GM19239 (cell line): ENCODE data around the gene LBHD1.
"Not testable (repeated sequence)": the region's sequence is repeated elsewhere in the genome, so short reads cannot be mapped to it uniquely, and the experiment has no call there.

ENCODE experiments used
- DNase-seq: peaks from one replicate; pipeline ENCODE4 v3.0.0; 2011; ENCODE audit warnings: low spot score; ENCODE audit not compliant: insufficient read length
- FAIRE-seq: peaks from 2 replicates; lab custom pipeline; 2011; peaks lifted over from hg19 to GRCh38; lab: Jason Lieb, UNC

The LBHD1 gene

DNA sequence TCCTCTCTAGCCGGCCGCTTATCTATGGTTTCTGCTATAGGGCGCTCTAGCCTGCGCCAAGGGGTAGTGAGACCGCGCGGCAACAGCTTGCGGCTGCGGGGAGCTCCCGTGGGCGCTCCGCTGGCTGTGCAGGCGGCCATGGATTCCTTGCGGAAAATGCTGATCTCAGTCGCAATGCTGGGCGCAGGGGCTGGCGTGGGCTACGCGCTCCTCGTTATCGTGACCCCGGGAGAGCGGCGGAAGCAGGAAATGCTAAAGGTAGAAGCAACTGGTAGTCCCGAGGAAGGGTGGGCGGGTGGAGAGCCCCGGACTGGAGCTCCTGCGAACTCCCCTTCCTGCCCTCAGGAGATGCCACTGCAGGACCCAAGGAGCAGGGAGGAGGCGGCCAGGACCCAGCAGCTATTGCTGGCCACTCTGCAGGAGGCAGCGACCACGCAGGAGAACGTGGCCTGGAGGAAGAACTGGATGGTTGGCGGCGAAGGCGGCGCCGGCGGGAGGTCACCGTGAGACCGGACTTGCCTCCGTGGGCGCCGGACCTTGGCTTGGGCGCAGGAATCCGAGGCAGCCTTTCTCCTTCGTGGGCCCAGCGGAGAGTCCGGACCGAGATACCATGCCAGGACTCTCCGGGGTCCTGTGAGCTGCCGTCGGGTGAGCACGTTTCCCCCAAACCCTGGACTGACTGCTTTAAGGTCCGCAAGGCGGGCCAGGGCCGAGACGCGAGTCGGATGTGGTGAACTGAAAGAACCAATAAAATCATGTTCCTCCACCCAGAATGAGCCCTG lies at the start of gene LBHD1, which contains the start of gene UQCC3:
Gene LBHD1, minus strand, starts transcription at position 660 of the 782 bp plus-strand sequence. CDS start 2,236 bp downstream, outside the sequence.
Gene UQCC3, plus strand, starts transcription at position 66 of the 782 bp plus-strand sequence. Its CDS starts 73 bp downstream, at position 139.
- FAIRE-seq = peak; percentile 76
- peak; percentile 75 for DNase-seq

DNA sequence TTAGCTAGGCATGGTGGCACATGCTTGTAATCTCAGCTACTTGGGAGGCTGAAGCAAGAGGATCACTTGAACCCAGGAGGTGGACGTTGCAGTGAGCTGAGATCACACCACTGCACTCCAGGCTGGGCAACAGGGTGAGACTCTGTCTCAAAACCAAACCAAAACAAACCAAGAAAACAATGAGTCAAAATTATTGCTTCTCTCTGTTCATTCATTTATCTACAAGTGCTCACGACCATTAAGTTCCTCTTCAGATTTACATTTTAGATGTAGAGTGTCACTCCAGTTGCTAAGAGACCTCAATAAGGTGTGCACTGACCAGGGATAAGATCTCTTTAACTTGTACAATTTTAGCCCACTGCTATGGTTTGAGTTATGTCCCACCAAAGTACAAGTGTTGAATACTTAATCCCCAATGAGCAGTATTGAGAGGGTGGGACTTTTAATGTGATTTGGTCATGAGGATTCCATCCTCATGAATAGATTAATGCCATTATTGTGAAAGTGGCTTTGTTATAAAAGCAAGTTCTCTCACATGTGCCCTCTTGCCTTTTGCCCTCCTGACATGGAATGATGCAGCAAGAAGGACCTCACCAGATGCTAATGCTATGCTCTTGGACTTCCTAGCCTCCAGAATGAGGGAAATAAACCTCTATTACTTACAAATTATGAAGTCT lies 47.4 kb upstream of the LBHD1 start:
- no peak for DNase-seq
- no peak for FAIRE-seq

DNA sequence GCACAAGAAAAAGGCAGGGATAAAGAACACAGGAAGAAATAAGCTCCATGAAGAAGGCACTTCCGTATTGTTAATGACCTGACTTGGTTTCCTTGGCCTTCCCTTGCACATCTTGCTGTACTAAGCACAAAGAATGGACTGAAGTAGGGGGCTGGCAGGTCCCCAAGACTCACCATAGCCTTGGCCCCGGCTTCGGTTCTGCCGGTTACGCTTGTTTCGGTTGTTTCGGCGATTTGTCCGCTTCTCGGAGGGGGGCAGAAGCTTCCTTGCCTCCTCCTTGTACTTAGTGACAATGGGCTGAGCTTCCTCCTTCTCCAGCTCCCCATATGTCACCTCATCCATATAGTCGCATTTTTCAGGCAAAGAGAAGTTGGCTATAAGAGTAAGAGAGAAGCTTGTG lies 44.7 kb upstream of the LBHD1 start:
- no peak for FAIRE-seq
- no peak for DNase-seq

DNA sequence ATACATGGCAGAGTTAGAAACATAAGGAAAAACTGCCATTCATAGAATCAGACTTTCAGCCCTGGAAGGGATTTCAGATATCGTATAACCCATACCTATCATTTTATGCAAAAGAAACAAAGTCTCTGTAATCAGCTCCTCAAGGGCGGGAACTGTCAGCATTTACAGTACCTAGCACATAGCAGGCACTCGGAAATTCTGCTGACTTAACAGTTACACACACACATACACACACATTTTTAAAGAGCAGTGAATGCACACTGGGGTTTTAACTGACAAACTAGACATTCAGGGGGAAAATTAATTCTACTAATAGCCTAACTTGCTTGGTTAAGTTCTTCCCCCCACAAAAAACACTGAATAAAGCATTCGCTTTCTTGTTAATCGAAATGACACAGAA lies 44.1 kb upstream of the LBHD1 start:
- FAIRE-seq (no peak), DNase-seq (no peak)

DNA sequence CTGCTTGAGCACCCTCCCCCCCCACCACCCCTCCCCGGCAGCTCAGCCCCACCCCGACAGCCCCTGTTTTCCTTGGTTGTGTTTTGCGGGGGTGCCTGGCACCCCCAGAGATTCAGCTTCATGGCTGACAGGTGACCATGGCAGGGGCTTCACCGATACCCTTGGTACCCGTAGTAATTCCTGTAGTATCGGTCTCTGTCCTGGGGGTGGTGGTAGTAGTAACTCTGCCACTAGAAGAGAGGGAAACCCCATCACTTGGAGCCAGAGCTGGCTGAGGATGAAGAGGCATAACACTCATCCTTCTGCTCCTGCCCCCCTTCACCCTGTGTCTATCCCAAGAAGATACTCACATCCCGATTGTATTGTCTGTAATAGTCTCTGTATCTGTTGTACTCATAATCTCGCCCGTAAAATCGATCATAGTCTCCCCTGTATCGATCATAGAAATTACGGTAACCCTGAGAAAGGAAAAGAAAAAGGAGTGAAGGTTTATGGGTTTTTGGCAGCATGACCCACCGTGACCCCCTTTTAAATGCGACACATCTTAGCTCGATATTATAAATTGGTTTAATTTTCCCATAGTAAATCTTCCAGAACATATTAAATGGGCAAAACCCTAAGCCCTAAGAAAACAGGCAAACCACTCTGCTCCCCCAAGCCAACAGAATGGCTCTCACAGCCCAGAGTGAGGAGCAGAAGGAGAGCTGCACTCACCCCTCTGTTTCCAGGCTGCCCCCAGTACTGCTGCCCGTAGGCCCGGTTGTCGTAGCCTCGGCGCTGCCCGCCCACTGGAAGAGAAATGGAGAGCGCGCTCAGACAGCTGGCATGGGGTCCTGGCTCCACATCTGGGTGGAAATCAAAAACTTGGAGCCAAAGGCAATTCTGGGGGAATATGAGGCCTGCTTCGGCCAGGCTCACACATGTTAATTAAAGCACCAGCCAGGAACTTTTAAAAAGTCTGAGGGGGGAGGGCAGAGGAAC lies 43.4 kb upstream of the LBHD1 start:
- FAIRE-seq = no peak
- no peak for DNase-seq

DNA sequence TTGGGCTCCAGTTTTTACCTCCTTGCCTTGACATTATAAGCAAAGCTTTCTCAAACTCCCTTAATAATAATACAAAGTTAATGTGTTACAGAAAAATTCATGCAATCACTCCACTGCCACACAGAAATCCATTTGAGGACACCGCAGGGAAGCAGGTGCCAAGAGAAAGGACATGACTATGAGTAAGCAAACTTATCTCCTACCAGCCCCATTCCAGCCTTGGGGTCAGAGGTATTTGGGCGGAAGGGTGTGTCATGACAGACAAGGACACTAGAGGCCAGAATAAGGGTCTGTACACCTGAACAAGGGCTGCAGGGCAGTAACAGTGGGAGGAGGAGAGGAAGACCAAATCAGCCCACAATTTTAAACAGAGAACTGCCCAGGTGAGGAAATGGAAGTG lies 41.3 kb upstream of the LBHD1 start:
- DNase-seq (no peak), FAIRE-seq (no peak)

DNA sequence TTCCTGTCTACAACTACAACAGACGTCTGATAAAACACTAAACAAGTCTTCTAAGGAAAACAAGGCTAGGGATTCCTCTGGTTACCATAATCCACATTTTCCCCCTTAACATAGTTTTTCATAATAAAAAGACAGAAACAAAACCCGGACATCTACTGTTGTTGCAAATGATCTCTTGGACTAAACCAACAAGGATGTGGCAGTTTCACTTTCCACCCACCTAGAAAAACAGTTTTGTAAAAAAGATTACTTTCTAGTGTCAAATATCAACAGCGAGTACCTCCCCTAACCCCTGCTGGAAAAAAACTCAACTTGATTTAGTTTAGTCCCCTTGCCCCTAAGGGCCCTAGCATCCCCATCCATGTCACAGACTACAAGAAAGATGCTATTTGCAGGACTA lies 40.8 kb upstream of the LBHD1 start:
- peak; percentile 14 for FAIRE-seq
- no peak for DNase-seq

DNA sequence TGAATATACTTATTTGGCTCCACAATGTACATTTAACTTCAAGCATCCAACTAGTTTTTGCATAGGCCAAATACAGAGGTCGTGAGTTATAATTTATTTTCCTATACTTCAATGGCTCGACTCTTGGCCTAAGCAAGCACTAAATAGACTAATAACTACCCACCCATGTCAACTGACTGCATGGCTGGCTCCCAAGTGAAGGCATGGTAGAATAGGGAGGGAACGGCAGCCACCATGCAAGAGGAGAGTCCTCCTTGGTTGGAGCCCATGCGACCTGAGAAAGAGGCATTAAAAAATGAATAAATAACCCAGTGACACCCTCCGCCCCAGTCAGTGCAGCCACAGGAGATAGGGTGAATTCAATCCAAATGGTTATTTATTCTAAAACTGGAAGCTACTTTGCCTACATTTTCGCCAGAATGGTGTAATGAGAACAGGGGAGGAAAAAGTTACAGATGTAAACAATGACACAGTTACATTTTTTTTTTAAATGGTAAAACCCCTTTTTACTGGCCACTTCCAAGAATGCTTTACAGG lies 40.3 kb upstream of the LBHD1 start:
- DNase-seq (no peak), FAIRE-seq (no peak)

DNA sequence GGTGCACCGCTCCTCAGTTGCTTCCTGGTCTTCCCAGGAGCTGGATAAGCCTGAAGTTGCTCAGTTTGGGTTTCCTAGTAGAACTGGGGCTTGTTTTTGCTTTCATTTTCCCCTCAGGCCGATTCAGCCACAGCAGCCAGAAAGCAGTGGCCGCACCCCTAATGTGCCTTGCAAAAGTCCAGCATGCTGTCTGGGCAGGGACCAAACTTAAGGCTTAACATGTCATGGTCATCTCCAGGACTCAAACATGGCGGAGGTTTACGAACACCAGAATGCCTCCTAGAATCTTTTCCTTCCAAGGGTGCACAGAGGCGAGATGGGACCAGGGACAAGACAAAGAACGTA lies 37.9 kb upstream of the LBHD1 start:
- DNase-seq = no peak
- no peak for FAIRE-seq

DNA sequence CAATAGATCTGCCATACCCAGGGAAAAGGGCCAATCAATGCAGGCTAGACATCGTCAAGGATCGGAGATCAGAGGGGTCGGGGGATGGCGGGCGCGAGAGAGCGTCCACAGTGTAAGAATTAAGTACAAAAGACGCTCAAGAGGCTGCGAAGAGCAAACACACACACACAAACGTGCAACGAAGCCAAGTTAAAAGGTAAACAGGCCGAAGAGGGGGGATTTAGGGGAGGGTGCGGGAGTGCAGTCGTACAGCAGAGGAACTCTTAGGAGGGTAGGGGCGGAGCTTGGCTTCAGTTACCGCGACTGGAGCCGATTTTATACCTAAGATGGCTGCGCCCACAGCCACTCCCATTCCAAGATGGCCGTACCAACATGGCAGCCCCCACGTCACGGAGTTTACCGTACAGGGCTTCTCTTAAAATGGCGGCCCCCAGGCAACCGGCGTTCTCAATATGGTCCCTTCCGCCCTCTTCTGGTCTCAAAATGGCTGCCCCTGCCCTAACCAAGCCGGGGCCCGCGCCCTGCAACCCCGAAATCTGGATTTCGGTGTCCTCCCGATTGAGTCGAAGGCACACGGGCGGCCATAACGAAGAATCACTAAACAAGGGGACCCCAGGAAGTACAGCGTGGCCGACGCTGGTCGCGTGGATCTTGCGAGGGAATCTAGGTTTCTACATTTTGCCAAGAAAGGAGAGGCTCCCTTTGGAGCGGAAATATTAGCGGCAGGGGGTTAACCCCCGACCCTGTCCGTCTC lies 37.4 kb upstream of the LBHD1 start:
- peak; percentile 91 for FAIRE-seq
- DNase-seq = peak; percentile 77

DNA sequence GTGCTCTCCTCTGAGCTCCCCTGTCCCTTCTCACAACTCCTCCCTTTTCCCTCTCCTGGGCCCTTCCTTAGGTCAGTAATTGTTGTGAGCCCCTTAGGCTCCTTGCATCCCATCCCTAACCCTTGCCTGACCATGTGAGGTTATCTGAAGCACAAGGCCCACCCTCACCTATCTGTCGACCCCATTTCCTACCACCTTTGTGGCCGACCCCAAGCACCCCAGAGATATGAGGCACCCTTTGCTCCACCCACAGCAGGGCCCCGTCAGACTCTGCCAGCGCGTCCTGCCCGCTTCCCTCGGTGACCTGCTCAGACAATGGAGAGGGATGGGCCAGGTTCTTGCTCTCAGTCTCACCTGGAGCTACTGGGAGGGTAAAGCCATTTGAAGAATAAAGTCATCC lies 36.7 kb upstream of the LBHD1 start:
- FAIRE-seq (no peak), DNase-seq (no peak)

DNA sequence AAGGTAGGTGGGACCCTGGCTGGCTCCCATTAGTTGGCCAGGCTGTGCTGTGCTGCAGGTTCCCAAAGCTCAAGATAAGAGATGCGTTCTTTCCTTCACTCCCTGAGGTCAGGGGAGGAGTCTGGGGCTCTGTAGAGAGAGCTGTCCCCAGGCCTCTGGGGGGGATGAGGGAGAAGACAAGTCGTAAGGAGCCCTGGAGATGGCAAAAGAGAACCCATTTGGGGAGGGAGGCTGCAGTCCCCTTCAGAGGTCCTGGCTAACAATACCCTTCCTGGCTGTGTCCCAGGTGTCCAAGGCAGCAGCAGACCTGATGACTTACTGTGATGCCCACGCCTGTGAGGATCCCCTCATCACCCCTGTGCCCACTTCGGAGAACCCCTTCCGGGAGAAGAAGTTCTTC lies 36.3 kb upstream of the LBHD1 start:
- DNase-seq (no peak), FAIRE-seq (no peak)

DNA sequence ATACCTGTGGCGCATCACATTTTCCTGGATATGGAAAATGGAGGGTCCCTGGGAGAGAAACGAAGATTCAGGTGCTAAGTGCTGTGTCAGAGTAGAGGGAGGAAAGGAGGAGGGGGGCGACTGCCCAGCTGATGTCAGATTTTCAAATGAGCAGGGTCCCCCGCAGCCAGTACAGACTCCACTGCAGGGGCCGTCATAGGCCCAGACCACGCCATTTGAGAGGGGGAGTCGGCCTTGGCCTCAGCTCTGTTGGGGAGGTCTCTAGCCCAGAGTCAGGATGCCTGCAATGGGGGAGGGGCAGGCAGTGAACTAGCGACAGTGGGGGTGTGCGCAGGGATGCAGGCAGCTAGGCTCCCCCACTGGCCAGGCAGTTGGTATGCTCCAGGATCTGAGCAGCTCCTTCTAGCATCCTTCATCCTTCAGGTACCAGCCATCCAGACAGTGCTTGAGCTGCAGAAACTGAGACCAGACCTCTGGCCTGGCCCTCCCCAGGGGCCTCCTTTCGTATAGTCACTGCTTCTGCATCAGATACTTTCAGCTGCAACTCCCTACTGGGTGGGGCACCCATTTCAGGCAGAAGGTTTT lies 35.3 kb upstream of the LBHD1 start, which contains the start of the genes BSCL2 and GNG3:
Gene BSCL2, minus strand, starts transcription at position 148 of the 585 bp plus-strand sequence. CDS start 229 bp downstream, outside the sequence.
Gene GNG3, plus strand, starts transcription at position 400 of the 585 bp plus-strand sequence. CDS start 620 bp downstream, outside the sequence.
- FAIRE-seq (no peak), DNase-seq (no peak)

DNA sequence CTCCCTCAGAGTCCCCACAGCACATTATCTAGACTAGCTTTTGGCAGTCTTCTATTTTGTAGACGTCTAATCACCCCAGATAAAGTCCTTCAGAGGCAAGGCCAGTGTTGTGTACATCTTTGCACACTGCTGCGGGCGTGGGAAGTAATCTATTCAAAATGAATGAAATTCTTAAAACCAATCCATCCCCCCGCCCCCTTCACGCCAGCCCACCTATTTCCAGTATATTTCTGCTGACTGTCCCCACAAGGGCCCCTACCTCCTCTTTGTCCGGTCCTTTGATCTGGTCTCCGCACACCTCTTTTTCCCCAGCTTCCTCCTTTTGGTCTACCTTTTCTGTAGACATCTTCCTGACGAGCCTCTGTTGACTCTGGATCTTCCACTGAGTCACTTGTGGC lies 34.8 kb upstream of the LBHD1 start:
- no peak for DNase-seq
- FAIRE-seq = no peak

DNA sequence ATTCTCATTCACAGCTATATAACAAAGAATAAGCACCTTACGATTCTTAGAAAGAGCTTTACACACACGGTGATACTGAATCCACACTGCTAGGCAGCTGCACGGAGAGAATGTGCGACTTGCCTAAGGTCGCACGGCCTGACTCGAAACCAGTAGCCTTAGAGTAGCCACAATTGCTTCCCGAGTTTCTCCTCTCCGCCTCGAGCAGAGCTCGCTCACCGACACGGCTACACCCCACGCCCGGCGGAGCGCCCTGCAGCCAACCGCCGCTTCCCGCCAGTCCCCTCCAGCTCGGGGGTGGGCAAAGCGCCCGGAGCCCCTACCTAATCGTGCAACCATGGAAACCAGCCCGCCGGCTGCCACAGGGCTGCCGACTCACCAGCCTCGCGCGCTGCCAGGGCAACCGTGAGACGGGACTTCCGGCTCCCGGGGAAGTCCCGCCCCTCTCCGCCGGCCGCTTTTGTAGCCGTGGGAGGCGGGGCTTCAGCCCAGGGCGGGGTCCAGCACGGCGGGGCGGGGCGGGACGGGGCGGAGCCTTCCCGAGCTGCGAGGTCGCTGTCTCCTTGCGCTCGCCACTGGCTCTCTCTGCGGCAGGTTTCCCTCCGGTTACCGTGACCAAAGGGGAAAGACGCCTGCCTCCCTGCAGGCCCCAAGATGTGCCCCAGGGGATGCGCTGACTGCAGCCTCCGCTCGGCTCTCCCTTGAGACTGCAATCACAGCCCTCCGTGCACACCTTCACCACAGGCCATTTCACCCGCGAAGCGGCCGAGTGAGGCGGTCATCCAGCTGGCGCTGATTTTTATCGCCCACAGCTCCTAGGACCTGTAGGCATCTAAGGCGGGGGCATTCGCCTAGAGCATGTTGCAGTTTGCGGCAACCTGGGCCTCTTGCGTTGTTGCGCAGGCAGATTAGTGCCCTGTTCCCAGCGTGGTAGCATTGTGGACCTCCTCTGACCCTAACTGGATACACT lies 34.1 kb upstream of the LBHD1 start:
- DNase-seq (peak; percentile 81), FAIRE-seq (peak; percentile 53)

DNA sequence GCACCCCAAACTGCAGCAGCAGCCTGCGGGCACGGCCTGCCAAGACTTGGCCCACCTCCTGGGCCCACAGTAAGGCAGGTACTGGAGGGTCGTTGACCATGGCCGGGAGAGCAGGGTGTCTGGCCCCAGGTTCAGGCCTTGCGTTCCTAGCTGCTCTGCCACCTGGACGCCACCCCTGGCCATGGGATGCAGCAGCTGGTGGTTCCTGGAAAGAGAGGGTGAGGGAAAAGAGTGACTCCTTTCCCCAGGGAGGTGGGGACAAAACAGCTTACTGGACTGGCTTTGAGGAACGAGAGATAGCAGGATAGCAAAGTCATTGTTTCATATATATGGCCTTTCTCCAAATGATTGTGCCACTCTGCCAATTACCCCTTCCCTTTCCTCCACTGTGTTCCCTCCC lies 33.3 kb upstream of the LBHD1 start:
- no peak for DNase-seq

DNA sequence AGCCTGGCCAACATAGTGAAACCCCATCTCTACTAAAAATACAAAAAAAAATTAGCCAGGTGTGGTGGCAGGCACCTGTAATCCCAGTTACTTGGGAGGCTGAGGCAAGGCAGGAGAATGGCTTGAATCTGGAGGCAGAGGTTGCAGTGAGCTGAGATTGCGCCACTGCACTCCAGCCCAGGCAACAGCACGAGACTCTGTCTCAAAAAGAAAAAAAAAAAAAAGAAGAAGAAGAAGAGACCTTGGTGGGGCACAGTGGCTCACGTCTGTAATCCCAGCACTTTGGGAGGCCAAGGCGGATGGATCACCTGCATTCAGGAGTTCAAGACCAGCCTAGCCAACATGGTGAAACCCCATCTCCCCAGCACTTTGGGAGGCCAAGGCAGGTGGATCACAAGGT lies 31.9 kb upstream of the LBHD1 start:
- FAIRE-seq, DNase-seq: not testable (repeated sequence)

More for the DNA sequence above, 33.3 kb upstream of the LBHD1 start:
- no peak for FAIRE-seq

DNA sequence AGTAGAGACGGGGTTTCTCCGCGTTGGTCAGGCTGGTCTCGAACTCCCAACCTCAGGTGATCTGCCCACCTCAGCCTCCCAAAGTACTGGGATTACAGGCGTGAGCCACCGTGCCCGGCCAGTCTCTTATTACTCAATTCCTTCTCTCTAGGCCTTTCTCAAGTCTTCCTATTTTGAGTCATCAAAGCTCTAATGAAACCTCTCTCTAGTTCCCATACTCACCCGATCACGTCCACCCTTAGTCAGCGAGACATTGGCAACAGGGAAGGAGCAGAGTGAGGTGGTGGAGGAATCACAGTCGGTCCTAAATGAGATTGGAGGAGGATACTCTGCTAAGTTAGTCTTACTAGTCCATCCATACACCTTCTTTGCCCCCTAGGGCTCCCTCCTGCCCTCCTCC lies 30.2 kb upstream of the LBHD1 start:
- DNase-seq (no peak), FAIRE-seq (no peak)
